GM19324 (cell line): ENCODE measurements around the gene EIF4B.

ENCODE experiments used
- ATAC-seq: cut with Tn5 transposase; IDR thresholded peaks from one replicate; pipeline ENCODE4 v1.9.1; 2021; ENCODE audit warnings: mild to moderate bottlenecking, moderate library complexity; ENCODE audit not compliant: unreplicated experiment, low FRiP score

The EIF4B gene

GRCh38 chr12:53067993-53068770 lies 61.9 kb downstream of the EIF4B start:
- ATAC-seq, result no peak

- ATAC-seq, result no peak
Observed at GRCh38 chr12:53068811-53069585, 62.7 kb downstream of the EIF4B start.

- no peak for ATAC-seq
Observed at GRCh38 chr12:53069621-53070410, 63.6 kb downstream of the EIF4B start.

DNA sequence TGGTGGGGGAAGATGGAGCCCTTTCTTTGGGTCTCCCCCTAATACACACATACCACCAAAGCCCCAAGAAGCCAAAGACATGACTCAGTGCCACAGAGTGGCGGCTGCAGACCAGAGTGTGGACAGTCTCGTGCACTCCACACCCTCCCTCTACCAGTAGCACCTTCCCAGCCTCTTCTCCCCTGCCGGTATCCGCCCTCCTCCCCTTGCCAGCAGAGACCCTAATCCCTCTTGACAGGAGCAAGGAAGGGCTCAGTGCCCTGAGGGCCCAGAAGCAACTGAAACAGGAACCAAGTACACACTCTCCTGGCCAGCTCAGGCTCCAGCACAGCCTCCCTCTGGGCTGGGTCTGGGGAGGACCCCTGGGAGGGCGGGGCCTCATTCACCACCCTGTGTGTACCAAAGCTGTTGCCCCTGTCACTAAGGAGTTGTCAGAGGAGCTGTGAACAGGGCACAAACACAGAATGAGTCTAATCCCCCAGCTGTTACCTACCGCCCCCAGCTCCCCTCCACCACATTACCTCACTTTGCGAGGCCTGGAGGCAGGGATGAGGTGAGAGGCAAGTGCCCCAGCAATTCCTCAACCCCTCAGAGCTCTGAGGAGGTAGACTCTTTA lies 64.7 kb downstream of the EIF4B start:
- ATAC-seq, result no peak

- ATAC-seq, result no peak
Observed at GRCh38 chr12:53071591-53072551, 65.6 kb downstream of the EIF4B start.

- ATAC-seq, result no peak
Observed at GRCh38 chr12:53073881-53074280, 67.6 kb downstream of the EIF4B start.

DNA sequence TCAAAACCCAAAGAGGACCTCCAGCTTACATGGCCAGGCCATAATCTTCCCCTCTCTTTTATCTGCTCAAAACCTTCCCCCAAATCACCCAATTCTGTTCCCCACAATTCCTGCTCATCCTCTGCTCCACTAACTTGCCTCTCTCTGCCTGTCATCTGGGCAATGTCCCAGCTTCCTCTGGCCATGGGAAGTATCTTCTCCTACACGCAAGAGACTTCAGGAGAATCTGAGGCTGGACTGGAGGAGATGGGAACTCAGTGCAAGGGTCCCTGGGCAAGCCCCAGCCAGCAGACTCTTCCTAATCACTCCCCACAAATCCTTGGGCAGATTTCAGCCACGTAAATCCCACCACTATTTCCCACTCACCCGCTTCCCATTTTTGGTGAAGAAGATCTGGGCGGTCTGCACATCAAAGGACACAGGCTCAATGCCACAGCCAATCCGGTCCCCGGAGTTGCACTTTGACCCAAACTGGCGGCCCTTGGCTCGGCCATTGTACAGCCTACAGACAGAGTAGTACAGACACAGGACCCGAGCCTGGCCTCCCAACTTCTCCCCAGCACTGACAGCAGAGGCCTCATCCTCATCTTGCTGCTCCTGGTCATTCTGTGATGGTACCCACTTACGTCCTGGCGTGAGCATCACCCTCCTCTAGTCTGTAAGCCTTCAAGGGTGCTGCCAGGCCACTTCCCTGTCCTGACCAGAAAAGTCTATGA lies 68.2 kb downstream of the EIF4B start:
- no peak for ATAC-seq

DNA sequence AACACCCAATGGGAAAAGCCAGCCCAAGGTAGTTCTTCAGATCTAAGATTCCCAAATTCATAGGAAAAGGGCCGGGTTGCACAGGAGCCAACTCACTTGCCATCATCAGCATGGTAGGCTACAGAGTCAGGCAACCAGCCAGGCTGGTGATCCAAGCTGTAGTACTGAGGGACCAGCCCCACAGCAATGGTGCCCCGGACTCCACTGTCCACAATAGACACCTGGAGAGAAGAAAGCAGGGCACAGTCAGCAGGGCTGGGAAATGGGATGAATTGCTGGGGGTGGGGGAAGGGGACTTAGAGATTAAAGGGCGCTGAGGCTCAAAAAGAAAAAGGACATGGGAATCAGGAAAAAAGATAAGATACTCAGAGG lies 68.7 kb downstream of the EIF4B start:
- no peak for ATAC-seq

GRCh38 chr12:53076461-53076860 lies 70.2 kb downstream of the EIF4B start:
- ATAC-seq, result no peak

DNA sequence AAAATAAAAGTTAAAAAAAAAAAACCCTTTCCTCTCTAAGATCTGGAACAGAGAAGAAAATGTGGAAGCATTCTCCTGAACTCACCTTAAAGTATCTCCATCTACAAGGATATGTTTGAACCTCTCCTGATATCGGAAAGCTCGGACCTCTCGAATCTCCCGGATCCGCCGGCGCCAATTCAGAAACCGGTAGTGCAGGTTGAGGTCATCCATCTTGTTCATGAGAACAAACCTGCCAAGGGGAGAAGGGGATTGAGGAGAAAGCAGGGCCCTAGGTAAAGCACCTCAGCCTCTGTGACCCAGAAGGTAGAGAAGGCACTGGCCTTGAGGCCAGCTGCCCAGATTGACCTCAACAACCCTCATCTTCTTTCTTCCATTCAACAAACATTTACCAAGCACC lies 70.8 kb downstream of the EIF4B start:
- no peak for ATAC-seq

DNA sequence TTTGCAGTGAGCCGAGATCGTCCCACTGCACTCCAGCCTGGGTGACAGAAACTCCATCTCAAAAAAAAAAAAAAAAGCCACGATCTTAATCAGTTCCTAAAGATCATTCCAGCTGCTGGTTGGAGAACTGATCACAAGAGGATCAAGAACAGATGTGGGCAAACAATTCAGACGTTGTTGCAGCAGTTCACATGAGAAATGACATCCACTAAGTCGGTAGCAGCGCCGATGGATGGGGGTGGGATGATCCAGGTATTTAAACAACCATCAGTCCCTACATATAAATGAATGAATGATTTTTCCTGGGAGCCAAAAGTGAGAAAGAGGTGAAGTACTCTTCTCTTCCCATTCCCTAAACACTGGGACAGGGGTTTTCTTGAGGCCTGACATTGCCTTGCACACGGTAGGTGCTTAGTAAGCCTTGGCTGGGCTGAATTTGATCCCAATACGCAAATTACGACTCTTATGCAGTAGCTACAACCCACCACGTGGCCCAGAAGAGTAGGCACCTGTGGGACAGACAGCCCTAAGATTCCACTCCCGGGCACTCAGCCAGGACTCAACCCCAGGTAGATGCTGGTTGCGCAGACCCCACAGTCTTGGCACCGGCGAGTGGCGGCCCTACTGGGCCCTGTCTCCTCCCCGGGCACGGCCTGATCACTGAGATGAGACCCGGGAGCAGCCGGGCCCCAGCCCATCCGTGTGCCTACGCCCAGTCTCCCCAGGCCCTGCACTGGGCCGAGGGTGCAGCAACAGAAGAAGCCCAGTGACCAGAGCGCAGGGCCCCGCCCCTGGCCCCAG lies 72.4 kb downstream of the EIF4B start:
- ATAC-seq, result no peak

GRCh38 chr12:53079226-53080117 lies 73.2 kb downstream of the EIF4B start, which contains the start of gene SPRYD3:
SPRYD3 (minus strand) TSS chr12:53079390; CDS start chr12:53079333, 57 bp downstream.
- ATAC-seq, result peak; percentile 98

GRCh38 chr12:53082637-53083175 lies 76.5 kb downstream of the EIF4B start:
- no peak for ATAC-seq

- ATAC-seq, result no peak
Observed at GRCh38 chr12:53086361-53086760, 80.1 kb downstream of the EIF4B start.

- no peak for ATAC-seq
Observed at GRCh38 chr12:53090105-53090504, 83.8 kb downstream of the EIF4B start.

GRCh38 chr12:53090554-53090953 lies 84.3 kb downstream of the EIF4B start:
- no peak for ATAC-seq

DNA sequence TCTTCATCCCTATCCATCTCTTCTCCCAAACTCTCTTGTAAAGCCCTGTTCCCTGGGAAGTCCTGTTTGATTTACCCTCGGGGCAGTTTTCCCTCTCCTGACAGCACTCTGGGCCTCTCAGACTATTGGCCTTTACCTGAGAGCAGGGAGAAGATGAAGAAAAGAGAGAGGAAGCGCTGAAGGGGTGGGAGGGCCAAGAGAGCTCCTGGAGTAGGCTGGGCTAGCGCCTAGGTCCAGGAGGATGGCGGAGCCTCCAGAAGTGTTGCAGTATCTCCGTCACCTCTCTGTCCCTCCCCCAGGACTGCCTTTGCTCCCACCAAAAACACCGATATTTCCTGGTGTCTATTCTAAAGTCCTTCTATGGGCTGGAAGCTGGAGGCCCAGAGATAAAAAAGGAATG lies 85.5 kb downstream of the EIF4B start:
- ATAC-seq, result no peak
